Measurements from ENCODE around the gene MCC.

DNA sequence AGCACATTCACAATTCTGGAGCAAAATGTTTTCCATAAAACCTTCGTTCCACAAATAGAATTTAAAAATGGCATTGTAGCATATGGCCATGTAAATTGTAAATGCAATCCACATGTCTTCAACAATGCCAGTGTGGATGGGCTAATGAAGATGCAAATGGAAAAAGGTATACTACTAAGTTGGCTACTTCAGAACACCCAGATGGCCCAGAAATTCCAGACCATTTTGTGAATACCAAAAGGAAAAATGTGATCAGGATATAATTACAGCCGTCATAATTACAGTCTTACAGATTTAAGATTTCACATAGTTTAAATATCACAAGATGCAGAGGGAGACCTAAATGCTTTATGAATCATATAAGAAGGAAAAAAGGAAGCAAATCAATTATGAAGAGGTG lies 170.6 kb downstream of the MCC start:
- TF ChIP-seq TAF1 (conservative IDR thresholded peaks at IDR 0.05): no peak
- TF ChIP-seq, protein P1, sequence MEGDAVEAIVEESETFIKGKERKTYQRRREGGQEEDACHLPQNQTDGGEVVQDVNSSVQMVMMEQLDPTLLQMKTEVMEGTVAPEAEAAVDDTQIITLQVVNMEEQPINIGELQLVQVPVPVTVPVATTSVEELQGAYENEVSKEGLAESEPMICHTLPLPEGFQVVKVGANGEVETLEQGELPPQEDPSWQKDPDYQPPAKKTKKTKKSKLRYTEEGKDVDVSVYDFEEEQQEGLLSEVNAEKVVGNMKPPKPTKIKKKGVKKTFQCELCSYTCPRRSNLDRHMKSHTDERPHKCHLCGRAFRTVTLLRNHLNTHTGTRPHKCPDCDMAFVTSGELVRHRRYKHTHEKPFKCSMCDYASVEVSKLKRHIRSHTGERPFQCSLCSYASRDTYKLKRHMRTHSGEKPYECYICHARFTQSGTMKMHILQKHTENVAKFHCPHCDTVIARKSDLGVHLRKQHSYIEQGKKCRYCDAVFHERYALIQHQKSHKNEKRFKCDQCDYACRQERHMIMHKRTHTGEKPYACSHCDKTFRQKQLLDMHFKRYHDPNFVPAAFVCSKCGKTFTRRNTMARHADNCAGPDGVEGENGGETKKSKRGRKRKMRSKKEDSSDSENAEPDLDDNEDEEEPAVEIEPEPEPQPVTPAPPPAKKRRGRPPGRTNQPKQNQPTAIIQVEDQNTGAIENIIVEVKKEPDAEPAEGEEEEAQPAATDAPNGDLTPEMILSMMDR (IDR thresholded peaks at IDR 0.05; ENCODE audit: low read depth, low read length, missing input control): no peak
- TF ChIP-seq, protein P2, sequence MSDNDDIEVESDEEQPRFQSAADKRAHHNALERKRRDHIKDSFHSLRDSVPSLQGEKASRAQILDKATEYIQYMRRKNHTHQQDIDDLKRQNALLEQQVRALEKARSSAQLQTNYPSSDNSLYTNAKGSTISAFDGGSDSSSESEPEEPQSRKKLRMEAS (IDR thresholded peaks at IDR 0.05): no peak
- TF ChIP-seq, protein P3, sequence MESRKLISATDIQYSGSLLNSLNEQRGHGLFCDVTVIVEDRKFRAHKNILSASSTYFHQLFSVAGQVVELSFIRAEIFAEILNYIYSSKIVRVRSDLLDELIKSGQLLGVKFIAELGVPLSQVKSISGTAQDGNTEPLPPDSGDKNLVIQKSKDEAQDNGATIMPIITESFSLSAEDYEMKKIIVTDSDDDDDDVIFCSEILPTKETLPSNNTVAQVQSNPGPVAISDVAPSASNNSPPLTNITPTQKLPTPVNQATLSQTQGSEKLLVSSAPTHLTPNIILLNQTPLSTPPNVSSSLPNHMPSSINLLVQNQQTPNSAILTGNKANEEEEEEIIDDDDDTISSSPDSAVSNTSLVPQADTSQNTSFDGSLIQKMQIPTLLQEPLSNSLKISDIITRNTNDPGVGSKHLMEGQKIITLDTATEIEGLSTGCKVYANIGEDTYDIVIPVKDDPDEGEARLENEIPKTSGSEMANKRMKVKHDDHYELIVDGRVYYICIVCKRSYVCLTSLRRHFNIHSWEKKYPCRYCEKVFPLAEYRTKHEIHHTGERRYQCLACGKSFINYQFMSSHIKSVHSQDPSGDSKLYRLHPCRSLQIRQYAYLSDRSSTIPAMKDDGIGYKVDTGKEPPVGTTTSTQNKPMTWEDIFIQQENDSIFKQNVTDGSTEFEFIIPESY (IDR thresholded peaks at IDR 0.05): no peak
- no peak for TF ChIP-seq YY1 (IDR thresholded peaks at IDR 0.05)

All from liver (tissue), 3 donors.